HepG2 (cell line): ENCODE data around the gene PSMC5. TPM values are rescaled to one million over a fixed set of nuclear protein-coding genes. Genes with fewer than 3 reads are reported as not detected.

ENCODE experiments used
- ATAC-seq: fragments of 200-7000 bp; cut with Tn5 transposase; 3 replicates; pipeline ENCODE4 v1.9.1; 2020; ENCODE audit warnings: mild to moderate bottlenecking, moderate library complexity
- BruUV-seq: library from RNA; stranded (reverse); fragments of 400-500 nt; replicated peaks from 2 replicates; lab custom pipeline; 2021; lab: Mats Ljungman, UMichigan
- CTCF ChIA-PET: fragments of 300-600 bp; formaldehyde crosslinking; extraction: SDS; loops from one replicate; lab custom pipeline; 2021; ENCODE audit warnings: low total read pairs, inconsistent platforms, low intra/inter-chr PET ratio; lab: Yijun Ruan, JAX
- POLR2A ChIA-PET: fragments of 350-600 bp; sonication (Branson Sonifier 250); formaldehyde crosslinking; loops from one replicate; lab custom pipeline; 2020; ENCODE audit warnings: antibody characterized with exemption, inconsistent platforms; lab: Yijun Ruan, JAX
- DNase-seq: peaks from one replicate; pipeline ENCODE4 v3.0.0-alpha.2; 2015; ENCODE audit warnings: low spot score
- FAIRE-seq: peaks from 3 replicates; lab custom pipeline; 2011; peaks lifted over from hg19 to GRCh38; lab: Jason Lieb, UNC
- H2AFZ ChIP-seq: one replicate; pipeline ENCODE4 v1.6.1; 2011; ENCODE audit warnings: low read length, inconsistent platforms
- H3K27ac ChIP-seq: fragments of 300-600 bp; 3 replicates; pipeline ENCODE4 v1.8.0; 2011; ENCODE audit warnings: mixed run types, mild to moderate bottlenecking, mixed read lengths, low read length, inconsistent platforms; ENCODE audit not compliant: insufficient read depth; ENCODE audit errors: extremely low read length
- H3K27me3 ChIP-seq, 2 experiments: fragments of 200-600 bp in 1 of 2; 2 replicates in 1 of 2; 3 replicates in 1 of 2; pipeline versions ENCODE4 v1.6.0 to v1.8.0; 2011; ENCODE audit warnings: low read length in 2 of 2, mild to moderate bottlenecking in 2 of 2, moderate library complexity in 2 of 2, inconsistent platforms in 1 of 2; ENCODE audit not compliant: insufficient read depth in 2 of 2, control insufficient read depth in 1 of 2
- H3K36me3 ChIP-seq, 2 experiments: fragments of 200-600 bp in 1 of 2; replicated peaks in 1 of 2; 2 replicates in 1 of 2; 3 replicates in 1 of 2; pipeline versions ENCODE4 v1.5.1 to v1.8.0; 2011; ENCODE audit warnings: low read length in 2 of 2, inconsistent platforms in 1 of 2; ENCODE audit not compliant: insufficient read depth in 2 of 2, control insufficient read depth in 1 of 2
- H3K4me1 ChIP-seq: 2 replicates; pipeline ENCODE4 v1.5.1; 2012; ENCODE audit warnings: low read length, inconsistent platforms; ENCODE audit not compliant: insufficient read depth
- H3K4me2 ChIP-seq: 2 replicates; pipeline ENCODE4 v1.6.0; 2011; ENCODE audit warnings: low read depth, low read length, inconsistent platforms
- H3K4me3 ChIP-seq, 3 experiments: fragments of 200-600 bp in 1 of 3; sonication (generic), shearing (Covaris generic) in 1 of 3; replicated peaks in 1 of 3; 2 replicates each; pipeline ENCODE4 v1.5.1; 2011 to 2016; ENCODE audit warnings: low read length in 3 of 3, inconsistent platforms in 2 of 3, low read depth in 2 of 3, mild to moderate bottlenecking in 2 of 3, control low read depth in 1 of 3, mixed read lengths in 1 of 3; ENCODE audit not compliant: insufficient read depth in 1 of 3
- H3K79me2 ChIP-seq: one replicate; pipeline ENCODE4 v1.6.1; 2011; ENCODE audit warnings: low read length, inconsistent platforms; ENCODE audit not compliant: insufficient read depth
- H3K9ac ChIP-seq: 2 replicates; pipeline ENCODE4 v1.6.0; 2011; ENCODE audit warnings: mild to moderate bottlenecking, low read depth, low read length, inconsistent platforms; ENCODE audit not compliant: insufficient read depth
- H3K9me3 ChIP-seq: 2 replicates; pipeline ENCODE4 v1.5.1; 2012; ENCODE audit warnings: mild to moderate bottlenecking, low read length
- H4K20me1 ChIP-seq: 2 replicates; pipeline ENCODE4 v1.6.0; 2011; ENCODE audit warnings: inconsistent platforms, mild to moderate bottlenecking, low read length, moderate library complexity; ENCODE audit not compliant: insufficient read depth
- BORCS8-MEF2B ChIP-seq: sonication (generic); formaldehyde crosslinking; IDR thresholded peaks from 2 replicates; pipeline ENCODE4 v1.8.0; 2022; ENCODE audit warnings: mild to moderate bottlenecking, missing genetic modification reagents
- ELF1 ChIP-seq: sonication (generic); formaldehyde crosslinking; IDR thresholded peaks from 2 replicates; pipeline ENCODE4 v1.4.0; 2020; ENCODE audit warnings: missing genetic modification reagents
- ELF4 ChIP-seq: sonication (generic); formaldehyde crosslinking; IDR thresholded peaks from 2 replicates; pipeline ENCODE4 v1.5.0; 2020; ENCODE audit warnings: missing genetic modification reagents, mild to moderate bottlenecking, moderate library complexity, borderline replicate concordance
- GZF1 ChIP-seq: sonication (generic); formaldehyde crosslinking; IDR thresholded peaks from 2 replicates; pipeline ENCODE4 v1.5.1; 2020; ENCODE audit warnings: mild to moderate bottlenecking, missing genetic modification reagents
- HDAC2 ChIP-seq: sonication (generic); formaldehyde crosslinking; IDR thresholded peaks from 2 replicates; pipeline ENCODE4 v1.4.0; 2020; ENCODE audit warnings: missing genetic modification reagents
- HIVEP1 ChIP-seq: sonication (generic); formaldehyde crosslinking; IDR thresholded peaks from 2 replicates; pipeline ENCODE4 v1.4.0; 2020; ENCODE audit warnings: mild to moderate bottlenecking, missing genetic modification reagents
- MAZ ChIP-seq, 2 experiments: sonication (generic) in 1 of 2; formaldehyde crosslinking in 1 of 2; IDR thresholded peaks; 2 replicates each; pipeline versions ENCODE4 v1.5.0 to v1.6.1; 2012 to 2020; ENCODE audit warnings: low read depth in 2 of 2, mild to moderate bottlenecking in 2 of 2, borderline replicate concordance in 1 of 2, improper control_type of control experiment in 1 of 2, low read length in 1 of 2, missing genetic modification reagents in 1 of 2, moderate library complexity in 1 of 2
- RBAK ChIP-seq: sonication (generic); formaldehyde crosslinking; IDR thresholded peaks from 2 replicates; pipeline ENCODE4 v1.5.1; 2020; ENCODE audit warnings: mild to moderate bottlenecking, missing genetic modification reagents
- SIX4 ChIP-seq: sonication (generic); formaldehyde crosslinking; IDR thresholded peaks from 2 replicates; pipeline ENCODE4 v1.4.0; 2020; ENCODE audit warnings: missing genetic modification reagents
- U2AF2 ChIP-seq: fragments of 200-400 bp; formaldehyde crosslinking; IDR thresholded peaks from 2 replicates; pipeline ENCODE4 v1.6.1; 2017; ENCODE audit warnings: low read depth, mild to moderate bottlenecking, low read length
- XRCC5 ChIP-seq: fragments of 200-400 bp; formaldehyde crosslinking; optimal IDR thresholded peaks from 2 replicates; pipeline ENCODE3; 2017; ENCODE audit warnings: mild to moderate bottlenecking, low read length
- ZNF136 ChIP-seq: sonication (generic); formaldehyde crosslinking; IDR thresholded peaks from 2 replicates; pipeline ENCODE4 v1.8.1; 2022; ENCODE audit warnings: low read depth, mild to moderate bottlenecking, moderate library complexity, missing genetic modification reagents
- ZNF451 ChIP-seq: sonication (generic); formaldehyde crosslinking; IDR thresholded peaks from 2 replicates; pipeline ENCODE4 v1.5.0; 2020; ENCODE audit warnings: mild to moderate bottlenecking, missing genetic modification reagents
- ZNF589 ChIP-seq: sonication (generic); formaldehyde crosslinking; conservative IDR thresholded peaks from 2 replicates; pipeline ENCODE4 v1.8.0; 2022; ENCODE audit warnings: mild to moderate bottlenecking, moderate library complexity, missing genetic modification reagents
- ZNF614 ChIP-seq: IDR thresholded peaks from 2 replicates; pipeline ENCODE4 v1.6.1; 2018; ENCODE audit warnings: missing biosample characterization, missing genetic modification reagents, inconsistent platforms, borderline replicate concordance
- ZNF670 ChIP-seq: sonication (generic); formaldehyde crosslinking; IDR thresholded peaks from 2 replicates; pipeline ENCODE4 v1.8.0; 2022; ENCODE audit warnings: mild to moderate bottlenecking, missing genetic modification reagents, borderline replicate concordance
- ZNF703 ChIP-seq: sonication (generic); formaldehyde crosslinking; IDR thresholded peaks from 2 replicates; pipeline ENCODE4 v1.5.1; 2020; ENCODE audit warnings: missing genetic modification reagents, mild to moderate bottlenecking, moderate library complexity, borderline replicate concordance
- ZNF720 ChIP-seq: sonication (generic); formaldehyde crosslinking; IDR thresholded peaks from 2 replicates; pipeline ENCODE4 v1.4.0; 2020; ENCODE audit warnings: missing genetic modification reagents
- ZNF780A ChIP-seq: sonication (generic); formaldehyde crosslinking; IDR thresholded peaks from 2 replicates; pipeline ENCODE4 v1.8.0; 2022; ENCODE audit warnings: mild to moderate bottlenecking, missing genetic modification reagents, moderate library complexity
- ZNF781 ChIP-seq: sonication (generic); formaldehyde crosslinking; IDR thresholded peaks from 2 replicates; pipeline ENCODE4 v1.5.1; 2020; ENCODE audit warnings: borderline replicate concordance, mild to moderate bottlenecking, missing genetic modification reagents; ENCODE audit errors: not compliant biosample characterization
- ZSCAN30 ChIP-seq: sonication (generic); formaldehyde crosslinking; IDR thresholded peaks from 2 replicates; pipeline ENCODE4 v1.5.0; 2020; ENCODE audit warnings: mild to moderate bottlenecking, missing genetic modification reagents
- WGBS: methylation state at CpG from one replicate; pipeline ENCODE4 v1.1.6; 2017; ENCODE audit warnings: low lambda C conversion rate; 5-methylcytosine and 5-hydroxymethylcytosine counted together
- in situ Hi-C: cut with HindIII; loops from 2 replicates; pipeline ENCODE4 v1.10.0; 2017; ENCODE audit warnings: low pct_unique_long_range_greater_than_20kb; ENCODE audit not compliant: extremely low pct_ligation_motif_present
- intact Hi-C: fragments of 100-400 bp; cut with micrococcal nuclease; formaldehyde crosslinking; loops from one replicate; pipeline ENCODE4 v1.10.0; 2022; ENCODE audit not compliant: unreplicated experiment
- polyA plus RNA-seq, 8 experiments: library from polyadenylated mRNA; depleted of rRNA in 3 of 8; stranded (reverse) in 7 of 8; unstranded in 1 of 8; fragments of >200 nt; fragmentation: Illumina TruSeq in 4 of 8; extraction: Trizol in 4 of 8; gene quantifications; 2 replicates each; pipeline versions ENCODE4 v1.2.1 to v1.2.3, GENCODE V29; 2011 to 2016; ENCODE audit warnings: low read depth in 4 of 8, missing spikeins in 1 of 8, mixed read lengths in 1 of 8; ENCODE audit not compliant: insufficient read depth in 1 of 8
- total RNA-seq, 5 experiments: library from RNA; depleted of rRNA; stranded (reverse); fragments of >200 nt; fragmentation: Illumina TruSeq; extraction: Trizol; gene quantifications; 2 replicates each; pipeline ENCODE4 v1.2.3, GENCODE V29; 2016; ENCODE audit warnings: low read depth in 1 of 5
- TF ChIP-seq, protein P1 (sequence below): sonication (generic); formaldehyde crosslinking; IDR thresholded peaks from 2 replicates; pipeline ENCODE4 v1.9.0; 2022; ENCODE audit warnings: low read depth, missing genetic modification reagents

PSMC5 gene
- total and polyA plus RNA-seq, 2 of the 13 experiments (the other 11 are each of a cell fraction or from before 2014, with no cell fraction given), result 35.3 to 128 TPM

DNA sequence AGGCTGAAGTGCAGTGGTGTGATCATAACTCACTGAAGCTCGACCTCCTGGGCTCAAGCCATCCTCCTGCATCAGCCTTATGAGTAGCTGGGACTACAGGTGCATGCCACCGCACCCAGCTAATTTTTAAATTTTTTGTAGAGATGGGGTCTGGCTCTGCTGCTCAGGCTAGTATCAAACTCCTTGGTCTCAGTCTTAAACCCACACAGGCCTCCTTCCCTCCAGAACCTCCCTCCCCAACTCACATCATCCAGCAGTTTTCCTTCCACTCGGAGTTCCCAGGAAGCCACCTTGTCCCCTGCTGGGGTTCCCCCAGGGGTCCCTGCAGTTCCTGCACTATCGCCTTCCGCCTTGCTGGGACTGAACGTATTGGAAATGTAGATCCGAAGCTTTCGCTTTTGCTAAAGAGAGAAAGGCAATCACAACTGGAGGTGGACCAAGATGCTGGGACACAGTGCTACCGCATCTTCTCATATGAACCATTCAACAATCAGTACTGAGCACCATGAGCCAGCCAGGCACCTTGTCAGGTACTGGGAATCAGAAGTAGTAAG is 8.0 kb downstream of the PSMC5 start (continued):
- TF ChIP-seq ZNF614 (CRISPR knock-in tag) (no peak), ZNF451 (CRISPR knock-in tag) (peak; percentile 13; the same call in 1 of the 2 replicates), GZF1 (no peak)

DNA sequence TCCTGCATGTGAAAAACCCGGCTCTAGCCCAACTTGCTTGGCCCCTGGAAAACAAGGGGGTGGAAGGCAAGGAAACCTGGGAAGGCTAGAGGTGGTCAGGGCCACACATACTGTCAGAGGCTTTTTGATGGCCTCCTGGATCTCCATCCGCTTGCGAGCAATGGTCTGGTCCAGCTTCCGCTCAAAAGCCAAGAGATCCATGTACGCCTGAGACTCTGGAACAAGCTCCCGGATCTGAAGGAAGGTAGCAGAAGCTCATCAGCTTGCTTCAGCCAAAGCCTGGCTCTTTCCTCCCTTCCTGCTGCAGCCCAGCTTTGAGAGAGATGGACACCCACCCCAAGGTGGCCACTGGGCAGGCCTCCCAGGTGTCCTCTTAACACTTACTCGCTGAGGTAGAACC is 9.6 kb downstream of the PSMC5 start:
- CTCF ChIA-PET, result no interaction called here
- DNase-seq, result no peak
- POLR2A ChIA-PET, result no interaction called here
- H3K9me3 ChIP-seq, result no peaks in the 10 kb centered on the region
- intact Hi-C loops (no loop called here), in situ Hi-C loops (no loop called here)
- H4K20me1 ChIP-seq, result peaks cover 12% of the 10 kb centered on the region; the same call in 1 of the 2 replicates
- H3K79me2 ChIP-seq, result peaks cover 43% of the 10 kb centered on the region
- FAIRE-seq, result no peak
- peaks cover 40 to 59% of the 10 kb centered on the region in 2 experiments for H3K36me3 ChIP-seq
- no peak overlapping the region for H3K4me3 ChIP-seq
- H3K27ac ChIP-seq, result no peak overlapping the region
- no peak overlapping the region for H2AFZ ChIP-seq
- peaks cover 31% of the 10 kb centered on the region for H3K4me1 ChIP-seq
- no peak overlapping the region for H3K4me2 ChIP-seq
- 94% methylated on average over 7 of the region's 7 CpGs for WGBS
- H3K9ac ChIP-seq, result no peak overlapping the region
- no peaks in the 10 kb centered on the region; a peak in 1 of 5 replicates for H3K27me3 ChIP-seq
- BruUV-seq, result no TSS peak
- no peak for ATAC-seq
- TF ChIP-seq RBAK (CRISPR knock-in tag), result no peak
- no peak for TF ChIP-seq ZNF703 (CRISPR knock-in tag)
- no peak for TF ChIP-seq ELF4
- TF ChIP-seq ZNF720, result no peak
- TF ChIP-seq SIX4, result no peak
- TF ChIP-seq ELF1 (CRISPR knock-in tag), result no peak
- no peak for TF ChIP-seq ZNF780A (CRISPR knock-in tag)
- no peak for TF ChIP-seq BORCS8-MEF2B (CRISPR knock-in tag)
- no peak for TF ChIP-seq ZNF589
- TF ChIP-seq, protein P1, sequence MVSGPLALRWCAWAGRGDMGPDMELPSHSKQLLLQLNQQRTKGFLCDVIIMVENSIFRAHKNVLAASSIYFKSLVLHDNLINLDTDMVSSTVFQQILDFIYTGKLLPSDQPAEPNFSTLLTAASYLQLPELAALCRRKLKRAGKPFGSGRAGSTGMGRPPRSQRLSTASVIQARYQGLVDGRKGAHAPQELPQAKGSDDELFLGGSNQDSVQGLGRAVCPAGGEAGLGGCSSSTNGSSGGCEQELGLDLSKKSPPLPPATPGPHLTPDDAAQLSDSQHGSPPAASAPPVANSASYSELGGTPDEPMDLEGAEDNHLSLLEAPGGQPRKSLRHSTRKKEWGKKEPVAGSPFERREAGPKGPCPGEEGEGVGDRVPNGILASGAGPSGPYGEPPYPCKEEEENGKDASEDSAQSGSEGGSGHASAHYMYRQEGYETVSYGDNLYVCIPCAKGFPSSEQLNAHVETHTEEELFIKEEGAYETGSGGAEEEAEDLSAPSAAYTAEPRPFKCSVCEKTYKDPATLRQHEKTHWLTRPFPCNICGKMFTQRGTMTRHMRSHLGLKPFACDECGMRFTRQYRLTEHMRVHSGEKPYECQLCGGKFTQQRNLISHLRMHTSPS (CRISPR knock-in tag), result no peak
- TF ChIP-seq U2AF2, result no peak
- TF ChIP-seq ZNF670, result no peak
- no peak for TF ChIP-seq HDAC2 (CRISPR knock-in tag)
- no peak for TF ChIP-seq XRCC5
- TF ChIP-seq ZNF781 (CRISPR knock-in tag), result no peak
- TF ChIP-seq HIVEP1 (CRISPR knock-in tag), result no peak
- TF ChIP-seq ZNF136 (CRISPR knock-in tag), result no peak
- TF ChIP-seq ZSCAN30 (CRISPR knock-in tag), result no peak
- no peak for TF ChIP-seq MAZ (IDR thresholded peaks at IDR 0.05; ENCODE audit: borderline replicate concordance, low read depth, low read length)
- no peak for TF ChIP-seq MAZ (CRISPR knock-in tag; IDR thresholded peaks at IDR 0.05; ENCODE audit: low read depth)
